ENCODE results near the gene SLC25A38. TPM values are rescaled to one million over a fixed set of nuclear protein-coding genes. Genes with fewer than 3 reads are reported as not detected.

SLC25A38 gene
- total RNA-seq, 1 donor from 2014 or later: 21.0 TPM

DNA sequence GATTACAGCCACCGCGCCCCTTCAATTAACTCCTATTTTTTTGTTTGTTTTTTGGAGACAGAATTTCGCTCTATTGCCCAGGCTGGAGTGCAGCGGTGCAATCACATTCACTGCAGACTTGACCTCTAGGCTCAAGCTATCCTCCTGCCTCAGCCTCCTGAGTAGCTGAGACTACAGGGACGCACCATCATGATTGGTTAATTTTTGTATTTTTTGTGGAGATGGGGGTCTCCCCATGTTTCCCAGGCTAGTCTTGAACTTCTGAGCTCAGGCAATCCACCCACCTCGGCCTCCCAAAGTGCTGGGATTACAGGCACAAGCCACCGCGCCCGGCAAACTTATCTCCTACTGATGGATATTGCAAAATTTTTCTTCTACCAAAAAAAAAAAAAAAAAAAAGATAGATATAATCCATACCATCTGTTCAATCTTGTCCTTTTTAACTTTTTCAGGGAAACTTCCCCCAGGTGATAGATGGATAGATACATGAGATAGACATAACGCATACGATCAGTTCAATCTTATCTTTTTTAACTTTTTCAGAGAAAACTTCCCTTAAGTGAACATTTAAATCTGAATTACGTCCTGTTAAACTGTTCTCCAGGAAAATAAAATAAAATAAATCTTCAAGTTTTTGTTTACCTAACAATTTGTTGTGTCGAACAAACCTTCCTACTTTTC, 22.7 kb downstream of the SLC25A38 start:
- Histone ChIP-seq H3K4me3 (peak overlapping the region; percentile 87), H3K27ac (replicated peaks) (peak overlapping the region; percentile 90), H3K36me3 (peaks cover 30% of the 10 kb centered on the region), H3K9me3 (replicated peaks) (no peaks in the 10 kb centered on the region), H3K4me1 (peaks cover 40% of the 10 kb centered on the region), H3K27me3 (ENCODE audit: low read depth) (no peaks in the 10 kb centered on the region)
- intact Hi-C loops (cut with micrococcal nuclease): no loop called here
- DNase-seq: no peak
- TF ChIP-seq, protein P1, sequence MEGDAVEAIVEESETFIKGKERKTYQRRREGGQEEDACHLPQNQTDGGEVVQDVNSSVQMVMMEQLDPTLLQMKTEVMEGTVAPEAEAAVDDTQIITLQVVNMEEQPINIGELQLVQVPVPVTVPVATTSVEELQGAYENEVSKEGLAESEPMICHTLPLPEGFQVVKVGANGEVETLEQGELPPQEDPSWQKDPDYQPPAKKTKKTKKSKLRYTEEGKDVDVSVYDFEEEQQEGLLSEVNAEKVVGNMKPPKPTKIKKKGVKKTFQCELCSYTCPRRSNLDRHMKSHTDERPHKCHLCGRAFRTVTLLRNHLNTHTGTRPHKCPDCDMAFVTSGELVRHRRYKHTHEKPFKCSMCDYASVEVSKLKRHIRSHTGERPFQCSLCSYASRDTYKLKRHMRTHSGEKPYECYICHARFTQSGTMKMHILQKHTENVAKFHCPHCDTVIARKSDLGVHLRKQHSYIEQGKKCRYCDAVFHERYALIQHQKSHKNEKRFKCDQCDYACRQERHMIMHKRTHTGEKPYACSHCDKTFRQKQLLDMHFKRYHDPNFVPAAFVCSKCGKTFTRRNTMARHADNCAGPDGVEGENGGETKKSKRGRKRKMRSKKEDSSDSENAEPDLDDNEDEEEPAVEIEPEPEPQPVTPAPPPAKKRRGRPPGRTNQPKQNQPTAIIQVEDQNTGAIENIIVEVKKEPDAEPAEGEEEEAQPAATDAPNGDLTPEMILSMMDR (IDR thresholded peaks at IDR 0.05; ENCODE audit: borderline replicate concordance): no peak

DNA sequence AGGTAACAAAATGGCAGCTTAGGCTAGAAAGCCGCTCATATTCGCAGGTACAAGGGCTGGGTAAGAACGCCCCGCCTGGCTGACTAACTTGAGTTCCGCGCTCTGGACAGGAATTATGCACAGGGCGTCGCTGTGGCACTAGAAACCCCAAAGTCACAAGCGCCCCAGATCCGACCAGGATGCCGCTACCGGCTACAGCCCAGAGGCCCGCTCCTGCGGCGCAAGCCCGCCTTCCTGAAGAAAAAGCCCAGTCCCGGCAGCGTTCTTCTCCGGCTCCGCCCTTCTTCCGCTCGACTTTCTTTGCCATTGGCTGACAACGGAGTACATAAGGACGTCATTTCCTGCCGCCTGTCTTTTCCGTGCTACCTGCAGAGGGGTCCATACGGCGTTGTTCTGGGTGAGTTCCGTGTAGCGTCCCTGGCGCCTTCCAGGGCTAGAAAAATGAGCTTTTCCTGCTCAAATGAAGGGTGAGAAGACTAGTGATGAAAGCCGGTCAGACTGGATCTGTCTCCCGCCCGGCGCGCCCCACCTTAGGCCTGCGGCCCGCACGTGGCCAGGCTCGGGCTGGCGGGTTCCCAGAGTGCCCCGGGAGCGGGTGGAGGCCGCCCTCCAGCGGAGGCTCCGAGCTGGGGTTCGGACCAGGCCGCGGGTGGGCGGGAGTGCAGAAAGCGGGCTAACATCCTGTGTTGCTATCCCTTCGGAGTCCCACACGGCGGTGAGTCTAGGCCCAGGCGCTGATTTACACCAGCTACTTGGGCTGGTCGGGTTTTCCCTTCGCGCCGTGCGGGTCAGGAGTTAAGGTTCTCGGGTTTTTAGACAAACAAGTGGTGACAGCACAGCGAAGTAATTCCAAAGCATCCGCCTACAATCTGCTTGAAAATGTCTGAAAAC, 23.4 kb downstream of the SLC25A38 start, which contains the start of gene RPSA:
Gene RPSA, plus strand, starts transcription at position 353 of the 891 bp plus-strand sequence. CDS start 934 bp downstream, outside the sequence.
- DNase-seq: peak; percentile 93
- peaks cover 46% of the 10 kb centered on the region for H3K4me1 ChIP-seq
- no peaks in the 10 kb centered on the region for H3K27me3 ChIP-seq (ENCODE audit: low read depth)
- H3K9me3 ChIP-seq (replicated peaks): no peaks in the 10 kb centered on the region
- TF ChIP-seq, protein P1 (IDR thresholded peaks at IDR 0.05; ENCODE audit: borderline replicate concordance): peak; percentile 41
- H3K4me3 ChIP-seq: peak within 1 kb of the TSS; percentile 87
- peaks cover 38% of the 10 kb centered on the region for H3K36me3 ChIP-seq
- intact Hi-C loops (cut with micrococcal nuclease): no loop called here
- H3K27ac ChIP-seq (replicated peaks): peak within 1 kb of the TSS; percentile 90

DNA sequence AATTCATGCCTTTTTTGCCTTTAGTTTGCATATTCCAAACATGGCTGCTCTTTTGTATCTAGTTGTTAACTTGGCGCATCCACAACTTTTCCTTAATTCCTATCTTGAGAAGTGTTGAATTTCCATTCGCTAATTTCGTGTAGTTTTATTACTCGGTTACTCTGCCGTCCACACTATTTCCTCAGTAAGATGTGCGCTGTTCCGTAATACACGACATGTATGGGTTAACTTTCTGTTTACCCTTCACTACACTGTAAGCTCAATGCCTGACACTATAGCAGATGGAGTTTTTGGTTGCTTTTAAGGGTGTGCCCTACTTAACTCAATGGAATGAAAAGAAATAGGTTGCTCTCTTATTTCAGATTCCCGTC, 24.1 kb downstream of the SLC25A38 start:
- peak overlapping the region; percentile 87 for H3K4me3 ChIP-seq
- H3K9me3 ChIP-seq (replicated peaks): no peaks in the 10 kb centered on the region
- H3K27me3 ChIP-seq (ENCODE audit: low read depth): no peaks in the 10 kb centered on the region
- intact Hi-C loops (cut with micrococcal nuclease): no loop called here
- H3K36me3 ChIP-seq: peaks cover 45% of the 10 kb centered on the region
- peak overlapping the region; percentile 90 for H3K27ac ChIP-seq (replicated peaks)
- TF ChIP-seq, protein P1 (IDR thresholded peaks at IDR 0.05; ENCODE audit: borderline replicate concordance): no peak
- DNase-seq: no peak
- peaks cover 46% of the 10 kb centered on the region for H3K4me1 ChIP-seq

DNA sequence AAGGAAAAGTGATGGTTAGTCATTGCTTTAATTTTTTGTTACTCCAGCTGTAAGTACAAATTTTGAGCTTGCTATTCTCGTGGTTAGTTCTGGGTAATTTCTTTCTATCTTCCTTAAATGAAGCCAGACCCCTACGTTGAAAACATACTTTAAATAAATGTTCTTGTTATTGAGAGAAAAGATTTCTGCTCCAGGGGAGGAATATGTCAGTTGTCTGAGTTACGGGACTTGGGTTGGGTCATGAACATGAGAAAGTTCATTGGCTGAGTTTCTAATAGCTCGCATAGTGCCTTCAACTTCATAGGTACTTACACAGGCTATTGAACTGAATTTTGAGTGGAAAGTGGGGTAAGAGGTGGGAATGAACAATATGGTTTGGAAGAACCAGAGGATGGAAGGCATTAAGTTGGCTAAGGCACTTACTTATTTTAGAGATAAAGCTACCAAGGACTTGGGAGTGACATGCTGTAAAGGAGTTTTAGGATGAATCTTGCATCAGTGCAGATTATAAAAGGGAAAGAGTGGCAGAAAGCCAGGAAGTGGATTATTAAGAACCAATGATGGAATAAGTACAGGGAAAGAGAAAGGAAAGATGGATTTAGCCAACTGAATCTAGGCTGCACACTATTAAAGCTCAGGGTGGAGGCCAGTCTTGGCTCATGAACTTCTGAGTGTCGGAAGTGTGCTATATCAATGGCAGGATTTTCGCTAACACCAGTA, 24.8 kb downstream of the SLC25A38 start:
- peak overlapping the region; percentile 87 for H3K4me3 ChIP-seq
- no peak for DNase-seq
- peaks cover 52% of the 10 kb centered on the region for H3K36me3 ChIP-seq
- TF ChIP-seq, protein P1 (IDR thresholded peaks at IDR 0.05; ENCODE audit: borderline replicate concordance): no peak
- no peak overlapping the region for H3K27ac ChIP-seq (replicated peaks)
- intact Hi-C loops (cut with micrococcal nuclease): no loop called here
- H3K27me3 ChIP-seq (ENCODE audit: low read depth): no peaks in the 10 kb centered on the region
- peaks cover 46% of the 10 kb centered on the region for H3K4me1 ChIP-seq
- no peaks in the 10 kb centered on the region for H3K9me3 ChIP-seq (replicated peaks)
